Astrocyte (in vitro differentiated cells and primary cell): ENCODE results near the gene UBE2S. TPM values are rescaled to one million over a fixed set of nuclear protein-coding genes. Genes with fewer than 3 reads are reported as not detected.

Experiments used
- DNase-seq: peaks from one replicate; pipeline ENCODE4 v3.0.0-alpha.2; 2010; ENCODE audit warnings: low read depth
- FAIRE-seq: peaks from 2 replicates; lab custom pipeline; 2011; peaks lifted over from hg19 to GRCh38; lab: Jason Lieb, UNC
- H2AFZ ChIP-seq: 2 replicates; pipeline ENCODE4 v1.6.0; 2012; ENCODE audit warnings: low read depth, low read length, inconsistent platforms
- H3K27ac ChIP-seq: 2 replicates; pipeline ENCODE4 v1.5.1; 2011; ENCODE audit warnings: low read depth, low read length, inconsistent platforms
- H3K27me3 ChIP-seq: 2 replicates; pipeline ENCODE4 v1.6.0; 2011; ENCODE audit warnings: low read length, inconsistent platforms; ENCODE audit not compliant: insufficient read depth
- H3K36me3 ChIP-seq: 2 replicates; pipeline ENCODE4 v1.5.1; 2011; ENCODE audit warnings: low read length, inconsistent platforms; ENCODE audit not compliant: insufficient read depth
- H3K4me1 ChIP-seq: 2 replicates; pipeline ENCODE4 v1.5.1; 2011; ENCODE audit warnings: low read length, inconsistent platforms; ENCODE audit not compliant: insufficient read depth
- H3K4me2 ChIP-seq: 2 replicates; pipeline ENCODE4 v1.6.0; 2012; ENCODE audit warnings: low read length, inconsistent platforms
- H3K4me3 ChIP-seq: 2 replicates; pipeline ENCODE4 v1.5.1; 2011; ENCODE audit warnings: low read depth, mild to moderate bottlenecking, low read length, inconsistent platforms; ENCODE audit not compliant: insufficient read depth
- H3K79me2 ChIP-seq: 2 replicates; pipeline ENCODE4 v1.6.0; 2012; ENCODE audit warnings: mild to moderate bottlenecking, low read length, inconsistent platforms; ENCODE audit not compliant: insufficient read depth
- H3K9ac ChIP-seq: 2 replicates; pipeline ENCODE4 v1.6.0; 2012; ENCODE audit warnings: mild to moderate bottlenecking, low read length, inconsistent platforms
- H3K9me3 ChIP-seq: 2 replicates; pipeline ENCODE4 v1.5.1; 2012; ENCODE audit warnings: low read depth, mild to moderate bottlenecking, low read length, inconsistent platforms; ENCODE audit not compliant: insufficient read depth
- H4K20me1 ChIP-seq: 2 replicates; pipeline ENCODE4 v1.6.0; 2012; ENCODE audit warnings: low read length, inconsistent platforms; ENCODE audit not compliant: insufficient read depth
- H3K27ac Mint-ChIP-seq: one replicate; pipeline ENCODE4 v1.8.0; 2021; ENCODE audit warnings: mild to moderate bottlenecking, mixed read lengths; ENCODE audit not compliant: unreplicated experiment
- H3K27me3 Mint-ChIP-seq: one replicate; pipeline ENCODE4 v1.8.0; 2021; ENCODE audit warnings: low read depth, mixed read lengths; ENCODE audit not compliant: unreplicated experiment
- H3K36me3 Mint-ChIP-seq: one replicate; pipeline ENCODE4 v1.8.0; 2021; ENCODE audit warnings: low read depth, mixed read lengths; ENCODE audit not compliant: unreplicated experiment
- H3K4me1 Mint-ChIP-seq: one replicate; pipeline ENCODE4 v1.8.0; 2021; ENCODE audit warnings: low read depth, mixed read lengths; ENCODE audit not compliant: unreplicated experiment
- H3K4me3 Mint-ChIP-seq: one replicate; pipeline ENCODE4 v1.8.0; 2021; ENCODE audit warnings: mild to moderate bottlenecking, moderate library complexity, mixed read lengths; ENCODE audit not compliant: unreplicated experiment
- H3K9me3 Mint-ChIP-seq: one replicate; pipeline ENCODE4 v1.8.0; 2021; ENCODE audit warnings: mild to moderate bottlenecking, mixed read lengths; ENCODE audit not compliant: unreplicated experiment
- EZH2 ChIP-seq: IDR thresholded peaks from 2 replicates; pipeline ENCODE4 v1.6.1; 2012; ENCODE audit warnings: mild to moderate bottlenecking, low read length, inconsistent platforms; ENCODE audit not compliant: insufficient read depth
- total RNA-seq: library from RNA; stranded (reverse); gene quantifications from 2 replicates; pipeline ENCODE4 v1.2.1, GENCODE V29; 2021
- TF ChIP-seq, protein P1 (sequence below): IDR thresholded peaks from 2 replicates; pipeline ENCODE4 v1.5.1; 2011; ENCODE audit warnings: low read depth, mild to moderate bottlenecking, inconsistent platforms, low read length, moderate library complexity; ENCODE audit not compliant: insufficient read depth

UBE2S gene
- total RNA-seq, 1 donor from 2014 or later, result 116 TPM

DNA sequence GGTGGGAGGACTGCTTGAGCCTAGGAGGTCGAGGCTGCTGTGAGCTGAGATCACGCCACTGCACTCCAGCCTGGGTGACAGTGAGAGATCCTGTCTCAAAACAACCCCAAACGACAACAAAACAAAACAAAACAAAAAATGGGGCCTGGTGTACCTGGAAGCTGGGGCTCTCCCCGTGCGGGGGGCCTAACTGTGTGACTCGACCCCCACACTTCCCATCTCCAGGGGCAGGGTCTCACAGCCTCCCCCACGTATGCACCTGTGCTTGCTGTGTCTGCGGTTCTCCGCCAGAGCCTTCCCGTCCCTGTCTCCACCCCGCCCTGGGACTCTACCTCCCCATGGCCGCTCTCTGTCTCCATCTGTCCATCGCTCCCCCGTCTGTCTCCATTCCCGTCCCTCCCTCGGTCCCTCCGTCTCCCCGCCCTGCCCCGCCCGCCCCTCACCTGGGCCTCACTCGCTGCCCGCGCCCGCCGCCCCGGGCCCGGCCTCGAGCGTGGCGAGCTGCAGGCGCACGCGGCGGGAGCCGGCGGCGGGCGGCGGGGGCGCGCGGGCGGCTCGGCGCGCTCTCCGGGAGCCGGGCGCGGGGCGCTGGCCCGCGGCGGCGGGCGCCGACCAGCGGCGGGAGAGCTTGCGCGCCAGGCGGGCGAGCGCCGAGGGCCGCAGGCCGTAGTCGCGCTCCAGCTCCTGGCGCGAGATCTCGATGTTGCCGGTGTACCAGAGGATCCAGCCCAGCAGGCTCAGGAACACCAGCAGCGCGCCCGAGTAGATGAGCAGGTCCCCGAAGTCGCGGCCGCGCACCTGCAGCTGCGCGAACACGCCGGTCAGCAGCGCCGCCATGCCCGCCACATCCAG lies 24.1 kb downstream of the UBE2S start:
- peak overlapping the region; percentile 41 for H3K4me3 ChIP-seq
- Mint-ChIP-seq H3K4me3 (peak overlapping the region; percentile 80), H3K36me3 (peaks cover 21% of the 10 kb centered on the region), H3K9me3 (peaks cover 2% of the 10 kb centered on the region), H3K27me3 (peaks cover 2% of the 10 kb centered on the region), H3K4me1 (peaks cover 15% of the 10 kb centered on the region), H3K27ac (peak overlapping the region; percentile 62)
- H3K9me3 ChIP-seq, result no peaks in the 10 kb centered on the region
- H2AFZ ChIP-seq, result peak overlapping the region; percentile 79
- peak overlapping the region; percentile 97 for H3K4me2 ChIP-seq
- no peak overlapping the region for H3K27ac ChIP-seq
- H4K20me1 ChIP-seq, result peaks cover 27% of the 10 kb centered on the region
- H3K27me3 ChIP-seq, result no peaks in the 10 kb centered on the region
- peak overlapping the region; percentile 98 for H3K9ac ChIP-seq
- TF ChIP-seq EZH2, result no peak
- TF ChIP-seq, protein P1, sequence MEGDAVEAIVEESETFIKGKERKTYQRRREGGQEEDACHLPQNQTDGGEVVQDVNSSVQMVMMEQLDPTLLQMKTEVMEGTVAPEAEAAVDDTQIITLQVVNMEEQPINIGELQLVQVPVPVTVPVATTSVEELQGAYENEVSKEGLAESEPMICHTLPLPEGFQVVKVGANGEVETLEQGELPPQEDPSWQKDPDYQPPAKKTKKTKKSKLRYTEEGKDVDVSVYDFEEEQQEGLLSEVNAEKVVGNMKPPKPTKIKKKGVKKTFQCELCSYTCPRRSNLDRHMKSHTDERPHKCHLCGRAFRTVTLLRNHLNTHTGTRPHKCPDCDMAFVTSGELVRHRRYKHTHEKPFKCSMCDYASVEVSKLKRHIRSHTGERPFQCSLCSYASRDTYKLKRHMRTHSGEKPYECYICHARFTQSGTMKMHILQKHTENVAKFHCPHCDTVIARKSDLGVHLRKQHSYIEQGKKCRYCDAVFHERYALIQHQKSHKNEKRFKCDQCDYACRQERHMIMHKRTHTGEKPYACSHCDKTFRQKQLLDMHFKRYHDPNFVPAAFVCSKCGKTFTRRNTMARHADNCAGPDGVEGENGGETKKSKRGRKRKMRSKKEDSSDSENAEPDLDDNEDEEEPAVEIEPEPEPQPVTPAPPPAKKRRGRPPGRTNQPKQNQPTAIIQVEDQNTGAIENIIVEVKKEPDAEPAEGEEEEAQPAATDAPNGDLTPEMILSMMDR, result no peak
- H3K36me3 ChIP-seq, result peaks cover 10% of the 10 kb centered on the region
- DNase-seq (peak; percentile 56), FAIRE-seq (no peak)
- H3K4me1 ChIP-seq, result peaks cover 31% of the 10 kb centered on the region
- H3K79me2 ChIP-seq, result peaks cover 28% of the 10 kb centered on the region

GRCh38 chr19:55382522-55383054 lies 25.0 kb downstream of the UBE2S start:
- peaks cover 19% of the 10 kb centered on the region for H3K79me2 ChIP-seq

More at GRCh38 chr19:55382522-55383054, 25.0 kb downstream of the UBE2S start:
- H3K36me3 Mint-ChIP-seq, result peaks cover 15% of the 10 kb centered on the region
- DNase-seq, result no peak
- H3K9me3 Mint-ChIP-seq, result peaks cover 2% of the 10 kb centered on the region
- no peak overlapping the region for H3K27ac Mint-ChIP-seq
- Histone ChIP-seq H3K27me3 (no peaks in the 10 kb centered on the region), H3K36me3 (peaks cover 3% of the 10 kb centered on the region), H4K20me1 (peaks cover 18% of the 10 kb centered on the region), H3K4me1 (peaks cover 26% of the 10 kb centered on the region), H3K9me3 (no peaks in the 10 kb centered on the region), H3K9ac (no peak overlapping the region), H3K4me2 (no peak overlapping the region), H2AFZ (no peak overlapping the region), H3K27ac (no peak overlapping the region), H3K4me3 (no peak overlapping the region)
- H3K4me3 Mint-ChIP-seq, result peak overlapping the region; percentile 80
- H3K27me3 Mint-ChIP-seq, result peaks cover 2% of the 10 kb centered on the region
- no peak for FAIRE-seq
- TF ChIP-seq, protein P1, result no peak
- no peak for TF ChIP-seq EZH2
- peaks cover 8% of the 10 kb centered on the region for H3K4me1 Mint-ChIP-seq
